ENCODE data around the gene FAHD1. TPM values are rescaled to one million over a fixed set of nuclear protein-coding genes. Genes with fewer than 3 reads are reported as not detected.
A peak's percentile ranks its signal among the peaks of the same experiment; 100 is the strongest.

FAHD1 gene
- 13.8 TPM for total RNA-seq

DNA sequence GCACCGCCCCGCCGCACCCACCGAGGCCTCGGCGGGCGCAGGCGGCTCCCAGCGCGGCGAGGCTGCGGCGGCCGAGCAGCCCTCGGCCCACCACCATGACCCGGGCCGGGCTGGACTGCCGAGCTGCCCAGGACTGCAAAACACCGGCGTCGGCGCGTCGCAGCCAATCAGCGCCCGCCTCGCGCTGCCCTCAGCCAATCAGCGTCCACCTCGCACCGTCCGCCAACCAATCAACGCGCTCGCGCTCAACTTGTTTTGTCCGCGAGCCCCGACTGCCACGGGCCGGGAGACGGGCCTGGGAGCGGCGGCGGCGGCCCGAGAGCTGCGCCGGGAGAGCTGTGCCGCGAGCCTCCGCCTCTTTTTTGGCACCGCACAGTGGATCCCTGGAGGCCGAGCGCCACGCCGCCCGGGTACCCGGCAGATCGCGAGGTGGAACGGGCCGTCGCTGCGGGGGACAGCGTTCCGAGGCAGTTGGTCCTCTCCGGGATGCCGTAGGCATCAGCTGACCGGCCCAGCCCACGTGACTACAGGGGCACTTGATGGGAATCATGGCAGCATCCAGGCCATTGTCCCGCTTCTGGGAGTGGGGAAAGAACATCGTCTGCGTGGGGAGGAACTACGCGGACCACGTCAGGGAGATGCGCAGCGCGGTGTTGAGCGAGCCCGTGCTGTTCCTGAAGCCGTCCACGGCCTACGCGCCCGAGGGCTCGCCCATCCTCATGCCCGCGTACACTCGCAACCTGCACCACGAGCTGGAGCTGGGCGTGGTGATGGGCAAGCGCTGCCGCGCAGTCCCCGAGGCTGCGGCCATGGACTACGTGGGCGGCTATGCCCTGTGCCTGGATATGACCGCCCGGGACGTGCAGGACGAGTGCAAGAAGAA lies at the start of gene FAHD1, which contains the start of gene HAGH:
TSS of gene FAHD1 (plus strand) at position 516 of the 883 bp plus-strand sequence. CDS start at position 549, 33 bp downstream.
TSS of gene HAGH (minus strand) at position 135 of the 883 bp plus-strand sequence. CDS start at position 97, 38 bp downstream.
- ATAC-seq (peak; percentile 97), DNase-seq (ENCODE audit: low spot score) (peak; percentile 96)
- intact Hi-C loops (cut with DNase I) = no loop called here

- DNase-seq (ENCODE audit: low spot score) (no peak), ATAC-seq (no peak)
- intact Hi-C loops (cut with DNase I) = no loop called here
These were observed 49.4 kb upstream of the FAHD1 start for GRCh38 chr16:1777375-1778199.

DNA sequence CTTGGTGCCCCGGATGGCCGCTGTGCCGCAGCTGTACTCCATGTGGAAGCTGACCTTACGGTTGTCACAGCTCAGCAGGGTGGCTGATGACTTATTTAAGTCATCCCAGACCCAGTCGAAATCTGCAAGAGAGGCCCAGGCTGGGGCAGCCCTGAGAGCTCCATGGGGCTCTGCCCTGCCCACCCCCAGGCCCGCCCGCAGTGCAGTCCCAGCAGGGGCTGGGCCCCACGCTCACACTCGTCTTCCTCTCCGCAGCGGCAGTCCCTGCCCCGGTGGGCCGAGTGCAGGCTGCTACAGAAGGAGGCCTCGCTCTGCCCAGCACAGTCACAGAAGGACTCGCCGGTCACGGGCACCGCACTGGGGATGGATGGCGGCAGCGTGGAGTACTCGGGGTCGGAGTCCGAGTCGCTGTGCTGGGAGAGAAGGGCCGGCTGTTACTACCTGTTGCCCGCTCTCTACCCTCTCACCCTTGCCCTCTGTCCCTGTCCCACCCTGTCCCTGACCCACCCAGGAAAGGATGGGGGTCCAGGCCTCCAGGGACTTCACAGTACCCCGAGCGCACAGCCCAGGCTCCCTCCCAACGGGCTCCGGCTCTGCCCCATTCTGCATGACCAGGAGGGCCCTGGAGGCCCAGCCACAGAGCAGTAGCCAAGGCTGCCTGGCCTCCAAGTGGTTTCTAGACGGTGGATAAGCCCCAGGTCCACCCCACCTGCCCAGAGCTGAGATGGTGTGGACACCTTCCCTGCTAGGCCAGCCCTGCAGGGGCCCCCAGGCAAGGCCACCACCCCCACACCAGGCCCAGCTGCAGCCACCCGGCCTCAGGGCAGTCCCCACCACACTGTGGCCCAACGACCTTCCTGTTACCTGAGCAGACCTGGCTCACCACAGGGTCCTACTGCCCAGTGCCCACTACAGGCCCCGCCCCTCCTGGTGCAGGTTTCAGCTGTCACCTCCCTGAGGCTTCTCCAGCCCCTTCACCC lies 48.5 kb upstream of the FAHD1 start:
- intact Hi-C loops (cut with DNase I) = no loop called here
- DNase-seq (ENCODE audit: low spot score) (no peak), ATAC-seq (no peak)

GRCh38 chr16:1779234-1779701 lies 47.7 kb upstream of the FAHD1 start:
- intact Hi-C loops (cut with DNase I) = no loop called here

GRCh38 chr16:1779741-1780676 lies 47.0 kb upstream of the FAHD1 start:
- intact Hi-C loops (cut with DNase I) = no loop called here
- DNase-seq (ENCODE audit: low spot score) (no peak), ATAC-seq (no peak)

More at GRCh38 chr16:1779234-1779701, 47.7 kb upstream of the FAHD1 start:
- no peak for ATAC-seq
- DNase-seq (ENCODE audit: low spot score) = no peak

DNA sequence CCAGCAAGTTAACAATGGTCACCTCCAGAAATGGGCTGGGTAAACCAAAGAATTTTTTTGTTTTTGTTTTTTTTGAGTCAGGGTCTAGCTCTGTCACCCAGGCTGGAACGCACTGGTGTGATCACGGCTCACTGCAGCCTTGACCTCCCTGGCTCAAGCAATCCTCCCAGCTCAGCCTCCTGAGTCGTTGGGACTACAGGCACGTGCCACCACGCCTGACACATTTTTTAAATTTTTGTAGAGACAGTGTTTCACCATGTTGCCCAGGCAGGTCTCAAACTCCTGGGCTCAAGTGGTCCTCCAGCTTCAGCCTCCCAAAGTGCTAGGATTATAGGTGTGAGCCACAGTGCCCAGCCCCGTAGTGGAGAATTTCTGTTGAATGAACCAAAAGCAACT lies 46.3 kb upstream of the FAHD1 start:
- intact Hi-C loops (cut with DNase I) = no loop called here
- DNase-seq (ENCODE audit: low spot score) = no peak
- no peak for ATAC-seq

DNA sequence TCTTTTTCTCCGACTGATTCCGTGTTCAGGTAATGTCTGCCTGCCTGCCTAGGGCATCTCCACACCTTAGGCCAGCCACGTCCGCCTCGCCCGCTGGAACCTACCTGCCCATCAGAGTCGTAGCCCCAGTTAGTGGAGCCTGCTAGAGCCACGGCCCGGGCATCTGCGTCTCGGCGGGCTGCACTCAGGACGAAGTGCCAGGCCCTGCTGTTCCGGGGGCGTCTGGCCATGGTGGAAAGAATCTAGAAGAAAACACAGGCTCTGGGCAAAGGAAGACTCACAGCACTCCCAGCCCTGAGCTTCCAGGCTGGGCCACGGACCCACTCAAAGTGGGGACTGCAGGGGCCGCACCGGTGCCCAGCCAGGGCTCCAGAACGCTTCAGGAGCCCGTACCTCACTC lies 45.8 kb upstream of the FAHD1 start:
- no peak for ATAC-seq
- DNase-seq (ENCODE audit: low spot score) = no peak
- intact Hi-C loops (cut with DNase I) = no loop called here

- no peak for DNase-seq (ENCODE audit: low spot score)
- intact Hi-C loops (cut with DNase I) = no loop called here
These were observed 45.1 kb upstream of the FAHD1 start for GRCh38 chr16:1781758-1782407.

DNA sequence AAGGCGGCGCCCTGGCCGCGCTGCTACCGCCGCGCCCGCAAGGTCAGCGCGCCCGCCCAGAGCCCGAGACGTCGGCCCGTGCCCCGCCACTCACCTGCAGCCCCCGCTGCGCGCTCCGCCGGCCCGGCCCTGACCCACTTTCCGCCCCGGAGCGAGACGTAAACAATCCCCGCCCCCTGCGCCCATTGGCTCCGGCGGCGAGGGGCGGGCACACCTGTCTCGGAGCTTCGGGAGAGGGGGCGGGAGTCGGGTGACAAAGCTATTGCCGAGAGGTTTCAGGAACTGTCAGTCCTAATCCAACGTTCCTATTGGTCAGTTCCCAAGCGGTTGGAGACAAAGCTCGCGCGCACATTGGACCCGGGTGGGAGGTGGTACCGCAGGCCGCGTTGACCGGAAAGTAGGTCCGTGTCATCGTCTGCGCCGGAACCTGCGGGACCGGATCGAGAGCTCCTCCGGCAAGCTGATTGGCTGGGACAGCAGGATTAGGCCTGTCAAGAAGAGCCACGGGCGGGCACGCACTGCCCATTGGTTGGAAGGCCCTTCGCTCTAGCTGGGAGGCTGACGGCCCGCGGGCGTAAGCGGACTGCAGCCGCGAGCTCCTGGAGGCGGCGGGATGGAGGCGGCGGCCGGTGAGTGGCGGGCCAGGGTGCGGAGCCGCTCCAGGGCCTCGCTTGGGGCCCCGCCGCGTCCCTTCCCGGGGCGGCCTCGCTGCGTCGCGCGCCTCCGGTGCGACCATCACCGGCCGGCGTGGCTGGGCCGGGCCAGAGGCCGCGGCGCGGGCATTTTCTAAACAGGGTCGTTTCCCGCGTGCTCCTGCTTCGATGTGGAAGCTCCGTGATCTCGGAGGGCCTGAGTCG lies 44.4 kb upstream of the FAHD1 start, which contains the start of the genes NUBP2 and SPSB3:
TSS of gene NUBP2 (plus strand) at position 553 of the 857 bp plus-strand sequence. CDS start at position 614, 61 bp downstream.
TSS of gene SPSB3 (minus strand) at position 164 of the 857 bp plus-strand sequence. CDS start 1,088 bp downstream, outside the sequence.
- intact Hi-C loops (cut with DNase I) = no loop called here
- ATAC-seq = peak; percentile 98
- peak; percentile 99 for DNase-seq (ENCODE audit: low spot score)

More at GRCh38 chr16:1781758-1782407, 45.1 kb upstream of the FAHD1 start:
- no peak for ATAC-seq

DNA sequence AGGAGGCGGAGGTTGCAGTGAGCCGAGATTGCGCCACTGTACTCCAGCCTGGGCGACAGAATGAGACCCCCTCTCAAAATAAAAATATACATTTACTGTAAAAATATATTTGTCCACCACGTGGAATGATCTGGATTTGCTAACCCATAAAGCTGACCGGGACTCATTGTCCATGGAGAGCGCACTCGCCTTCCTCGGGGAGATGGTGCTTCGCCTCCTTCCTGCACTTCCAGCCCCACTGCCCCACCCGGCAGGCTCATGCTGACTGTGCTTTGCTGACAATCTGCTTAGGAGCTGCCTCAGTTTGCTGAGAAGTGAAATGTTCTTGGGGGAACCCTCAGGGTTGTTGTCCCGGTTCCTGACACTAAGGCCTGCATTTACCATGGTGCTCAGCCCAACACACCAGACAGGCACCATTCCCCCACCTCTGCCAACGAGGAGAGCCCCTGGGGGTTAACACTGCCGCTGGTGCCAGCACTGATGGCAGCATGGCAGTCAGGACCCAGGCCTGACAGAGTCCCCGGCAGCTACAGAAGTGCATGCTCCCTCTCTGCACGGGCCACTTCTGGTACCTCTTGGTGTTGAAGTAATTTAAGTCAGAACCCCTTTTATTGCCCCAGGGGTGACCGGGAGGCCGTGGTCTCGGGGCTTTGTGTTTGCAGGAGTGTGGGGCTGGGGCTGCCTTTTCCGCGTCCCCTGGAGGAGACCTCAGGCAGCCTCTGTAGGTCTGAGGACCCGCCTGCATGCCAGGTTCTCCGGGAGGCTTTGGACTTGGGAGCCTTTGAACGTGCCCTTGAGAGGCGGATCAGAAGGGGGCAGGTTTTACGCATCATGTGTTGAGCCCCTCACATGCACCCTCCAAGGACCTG lies 41.8 kb upstream of the FAHD1 start:
- DNase-seq (ENCODE audit: low spot score) (peak; percentile 56), ATAC-seq (no peak)
- intact Hi-C loops (cut with DNase I) = no loop called here

- no peak for ATAC-seq
- intact Hi-C loops (cut with DNase I) = no loop called here
- DNase-seq (ENCODE audit: low spot score) = peak; percentile 57
These were observed 41.2 kb upstream of the FAHD1 start for GRCh38 chr16:1785846-1786170.

GRCh38 chr16:1786242-1787055 lies 40.6 kb upstream of the FAHD1 start:
- DNase-seq (ENCODE audit: low spot score) = peak; percentile 58
- intact Hi-C loops (cut with DNase I) = no loop called here
- no peak for ATAC-seq

DNA sequence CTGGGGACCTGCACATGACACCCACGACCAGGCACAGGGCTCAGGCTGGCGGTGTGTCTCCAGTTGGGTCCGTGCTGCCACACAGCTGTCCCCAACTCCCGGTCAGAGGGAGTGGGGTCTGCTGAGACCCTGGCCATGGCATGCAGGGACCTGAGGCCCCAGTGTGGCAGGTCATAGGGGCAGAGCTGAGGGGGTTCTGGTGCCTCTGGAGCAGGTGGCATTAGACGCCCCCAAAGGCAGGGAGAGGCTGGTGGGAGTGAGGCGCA lies 40.0 kb upstream of the FAHD1 start:
- intact Hi-C loops (cut with DNase I) = no loop called here
- no peak for ATAC-seq

DNA sequence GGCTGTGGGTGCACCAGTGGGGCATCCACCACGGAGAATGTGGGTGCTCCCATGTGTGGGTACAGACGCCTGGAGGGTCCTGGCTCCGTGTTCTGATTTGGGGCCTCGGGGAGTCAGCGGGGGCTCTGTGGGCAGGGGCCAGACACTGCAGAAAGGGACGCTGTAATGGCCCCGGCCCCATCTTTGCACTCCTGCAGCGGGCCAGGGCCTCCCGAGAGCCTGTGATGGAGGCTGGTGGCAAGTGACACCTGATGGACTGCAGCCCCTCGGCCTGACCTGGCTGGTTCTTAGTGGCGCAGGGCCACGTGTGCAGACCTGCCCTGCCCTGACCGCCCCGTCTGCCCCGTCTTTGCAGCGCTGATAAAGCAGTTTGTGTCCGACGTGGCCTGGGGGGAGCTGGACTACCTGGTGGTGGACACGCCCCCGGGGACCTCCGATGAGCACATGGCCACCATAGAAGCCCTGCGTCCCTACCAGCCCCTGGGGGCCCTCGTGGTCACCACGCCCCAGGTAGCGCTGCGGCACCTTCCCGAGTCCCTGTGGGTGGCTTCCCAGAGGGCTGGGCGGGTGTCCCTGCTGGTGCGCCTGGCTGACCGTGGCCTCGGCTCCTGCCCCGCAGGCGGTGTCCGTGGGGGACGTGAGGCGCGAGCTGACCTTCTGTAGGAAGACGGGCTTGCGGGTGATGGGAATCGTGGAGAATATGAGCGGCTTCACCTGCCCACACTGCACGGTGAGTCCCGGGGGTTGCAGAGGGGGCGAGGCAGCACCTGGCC lies 39.5 kb upstream of the FAHD1 start:
- DNase-seq (ENCODE audit: low spot score) (peak; percentile 56), ATAC-seq (no peak)
- intact Hi-C loops (cut with DNase I) = no loop called here

More for the DNA sequence above, 40.0 kb upstream of the FAHD1 start:
- DNase-seq (ENCODE audit: low spot score) = no peak

All from sciatic nerve (tissue), 2 donors.